SU-DHL-6 (cell line): Measurements from ENCODE around the gene ZNHIT2.

ENCODE experiments used
- CTCF ChIP-seq: fragments of 200-600 bp; sonication (generic); IDR thresholded peaks from one replicate; pipeline ENCODE4 v1.5.1; 2017; ENCODE audit warnings: antibody characterized with exemption, mild to moderate bottlenecking, low read length, moderate library complexity; ENCODE audit not compliant: insufficient read depth, poor library complexity, severe bottlenecking
- EZH2phosphoT487 ChIP-seq: fragments of 200-600 bp; sonication (generic), shearing (Covaris generic); conservative IDR thresholded peaks from 2 replicates; pipeline ENCODE4 v1.6.1; 2018; ENCODE audit warnings: mild to moderate bottlenecking, antibody characterized with exemption, low read length, moderate library complexity, mixed read lengths

GRCh38 chr11:65148657-65149056 is 31.2 kb upstream of the ZNHIT2 start:
- TF ChIP-seq CTCF (no peak), EZH2phosphoT487 (no peak)
